Tibial artery (tissue), 4 donors: ENCODE results near the gene CEP97.
"Not testable (repeated sequence)": the region's sequence is repeated elsewhere in the genome, so short reads cannot be mapped to it uniquely, and the experiment has no call there.

Source experiments
- DNase-seq, 2 donors: peaks; one replicate each; pipeline ENCODE4 v3.0.0-alpha.2; 2019
- H3K27ac ChIP-seq, 2 donors: fragments of 200-600 bp; sonication (generic) in 1 of 2; 1 replicate in 1 of 2; 2 replicates in 1 of 2; pipeline ENCODE4 v1.5.1; 2018 to 2019; ENCODE audit warnings: mild to moderate bottlenecking in 1 of 2
- H3K27me3 ChIP-seq, 2 donors: fragments of 200-600 bp; sonication (generic) in 1 of 2; one replicate each; pipeline versions ENCODE4 v1.5.1 to v1.6.0; 2016 to 2019
- H3K36me3 ChIP-seq, 3 donors: fragments of 200-600 bp; sonication (generic) in 2 of 3; one replicate each; pipeline ENCODE4 v1.5.1; 2016 to 2019; ENCODE audit warnings: mild to moderate bottlenecking in 2 of 3
- H3K4me1 ChIP-seq, 4 donors: fragments of 200-600 bp; sonication (generic) in 2 of 4; 1 replicate in 3 of 4; 2 replicates in 1 of 4; pipeline ENCODE4 v1.5.1; 2016 to 2019
- H3K4me3 ChIP-seq, 2 donors: fragments of 200-600 bp; sonication (generic) in 1 of 2; 1 replicate in 1 of 2; 2 replicates in 1 of 2; pipeline ENCODE4 v1.5.1; 2018 to 2019; ENCODE audit warnings: mild to moderate bottlenecking in 2 of 2
- H3K9me3 ChIP-seq, 3 donors: fragments of 200-600 bp; sonication (generic) in 1 of 3; one replicate each; pipeline ENCODE4 v1.5.1; 2016 to 2019
- CTCF ChIP-seq, 2 experiments: fragments of 200-600 bp in 1 of 2; fragments of 450-650 bp in 1 of 2; IDR thresholded peaks; one replicate each; pipeline ENCODE4 v1.5.1; 2017 to 2019; ENCODE audit warnings: antibody characterized with exemption in 2 of 2, mild to moderate bottlenecking in 1 of 2, moderate library complexity in 1 of 2
- intact Hi-C: fragments of 100-400 bp; cut with DNase I; formaldehyde crosslinking; loops from one replicate; pipeline ENCODE4 v1.15.0; 2023; ENCODE audit warnings: low total_unique reads

CEP97 gene

DNA sequence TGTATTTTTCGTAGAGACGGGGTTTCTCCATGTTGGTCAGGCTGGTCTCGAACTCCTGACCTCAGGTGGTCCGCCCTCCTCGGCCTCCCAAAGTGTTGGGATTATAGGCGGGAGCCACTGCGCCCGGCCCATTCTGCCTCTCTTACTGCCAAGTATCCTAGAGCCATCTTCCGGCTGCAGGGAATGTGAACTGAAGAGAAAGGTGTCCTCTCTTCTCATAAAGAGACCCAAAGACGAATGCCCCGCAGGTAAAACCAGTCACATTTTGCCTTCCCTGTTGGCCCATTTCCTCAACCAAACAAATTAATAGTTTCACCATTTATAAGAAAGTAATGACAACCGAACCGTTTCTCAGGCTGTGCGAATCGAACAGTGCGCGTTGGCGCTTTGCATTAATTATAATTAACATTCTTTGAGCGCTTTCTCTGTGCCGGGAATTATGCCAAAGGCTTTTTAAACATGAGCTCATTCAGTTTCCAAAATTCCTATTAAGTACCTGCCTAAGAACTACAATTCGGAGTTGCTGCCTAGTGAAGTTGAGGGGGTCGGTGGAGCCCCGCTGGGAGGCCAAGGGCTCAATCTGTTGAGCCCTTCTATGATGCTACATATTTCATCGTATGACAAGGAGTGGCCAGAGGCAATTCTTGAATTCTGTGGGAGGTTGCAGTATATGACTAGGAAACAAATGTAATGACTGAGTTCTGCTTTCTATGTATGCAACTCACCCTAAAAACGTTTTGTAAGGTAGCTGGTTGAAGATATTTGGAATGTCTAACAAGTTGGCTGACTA lies 37.1 kb upstream of the CEP97 start:
- Histone ChIP-seq H3K4me3 (peak overlapping the region; percentile 59 to 82), H3K27me3 (no peaks in the 10 kb centered on the region)
- no peak for DNase-seq

GRCh38 chr3:101689286-101689685 lies 35.1 kb upstream of the CEP97 start:
- DNase-seq: no peak
- intact Hi-C loops: no loop called here
- Histone ChIP-seq H3K9me3 (no peaks in the 10 kb centered on the region), H3K27me3 (no peaks in the 10 kb centered on the region), H3K4me3 (no peak overlapping the region), H3K36me3 (peaks cover 3 to 9% (median 6%) of the 10 kb centered on the region in 3 donors), H3K4me1 (peaks cover 0 to 22% (median 20%) of the 10 kb centered on the region in 4 donors), H3K27ac (no peak overlapping the region)
- no peak for TF ChIP-seq CTCF (IDR thresholded peaks at IDR 0.05)

More for the DNA sequence above, 37.1 kb upstream of the CEP97 start:
- Histone ChIP-seq H3K27ac (peak overlapping the region; percentile 88 to 91), H3K9me3 (no peaks in the 10 kb centered on the region), H3K36me3 (peaks cover 11 to 24% (median 22%) of the 10 kb centered on the region in 3 donors), H3K4me1 (peaks cover 0 to 36% (median 28%) of the 10 kb centered on the region in 4 donors)
- no peak for TF ChIP-seq CTCF (IDR thresholded peaks at IDR 0.05)
- intact Hi-C loops: no loop called here

DNA sequence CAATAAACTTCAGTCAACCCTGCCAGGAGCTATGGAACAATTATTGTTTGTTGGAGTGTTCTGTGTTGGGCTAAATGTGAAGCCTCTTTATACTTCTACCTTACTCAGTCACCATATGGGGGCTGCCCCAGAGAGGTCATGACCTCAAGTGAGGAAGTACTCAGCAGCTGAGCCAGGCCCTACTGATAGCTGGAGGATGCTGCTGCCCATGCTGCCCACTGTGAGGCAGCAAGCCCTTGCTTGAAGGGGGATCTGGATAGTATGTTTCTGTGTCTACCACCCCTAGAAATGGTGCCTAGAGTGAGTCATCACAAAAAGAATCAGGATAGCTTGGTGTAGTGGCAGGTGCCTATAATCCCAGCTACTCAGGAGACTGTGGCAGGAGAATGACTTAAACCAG lies 33.4 kb upstream of the CEP97 start:
- TF ChIP-seq CTCF (IDR thresholded peaks at IDR 0.05): no peak

DNA sequence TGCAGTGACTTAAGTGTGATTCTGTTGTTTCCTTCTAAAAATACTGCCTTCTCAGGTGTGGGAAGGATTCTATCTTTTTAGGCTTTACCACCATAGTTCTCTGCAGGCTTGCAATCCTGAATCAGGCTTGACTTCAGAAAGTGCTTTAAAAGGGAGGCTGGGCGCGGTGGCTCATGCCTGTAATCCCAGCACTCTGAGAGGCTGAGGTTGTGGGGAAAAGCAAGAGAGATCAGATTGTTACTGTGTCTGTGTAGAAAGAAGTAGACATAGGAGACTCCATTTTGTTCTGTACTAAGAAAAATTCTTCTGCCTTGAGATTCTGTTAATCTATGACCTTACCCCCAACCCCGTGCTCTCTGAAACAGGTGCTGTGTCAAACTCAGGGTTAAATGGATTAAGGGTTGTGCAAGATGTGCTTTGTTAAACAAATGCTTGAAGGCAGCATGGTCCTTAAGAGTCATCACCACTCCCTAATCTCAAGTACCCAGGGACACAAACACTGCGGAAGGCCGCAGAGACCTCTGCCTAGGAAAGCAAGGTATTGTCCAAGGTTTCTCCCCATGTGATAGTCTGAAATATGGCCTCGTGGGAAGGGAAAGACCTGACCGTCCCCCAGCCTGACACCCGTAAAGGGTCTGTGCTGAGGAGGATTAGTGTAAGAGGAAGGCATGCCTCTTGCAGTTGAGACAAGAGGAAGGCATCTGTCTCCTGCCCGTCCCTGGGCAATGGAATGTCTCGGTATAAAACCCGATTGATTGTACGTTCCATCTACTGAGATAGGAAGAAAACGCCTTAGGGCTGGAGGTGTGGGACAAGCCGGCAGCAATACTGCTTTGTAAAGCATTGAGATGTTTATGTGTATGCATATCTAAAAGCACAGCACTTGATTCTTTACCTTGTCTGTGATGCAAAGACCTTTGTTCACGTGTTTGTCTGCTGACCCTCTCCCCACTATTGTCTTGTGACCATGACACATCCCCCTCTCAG lies 32.4 kb upstream of the CEP97 start:
- not testable (repeated sequence) for DNase-seq, H3K4me3 ChIP-seq, H3K27ac ChIP-seq, H3K27me3 ChIP-seq, H3K9me3 ChIP-seq, H3K36me3 ChIP-seq
- peaks cover 0 to 19% (median 8%) of the 10 kb centered on the region in 4 donors for H3K4me1 ChIP-seq
- intact Hi-C loops: loop anchor here (5.0 kb wide), 1 partner anchor 90 kb away; no protein-coding TSS in a partner anchor

More for the DNA sequence above, 33.4 kb upstream of the CEP97 start:
- H3K4me1 ChIP-seq: peaks cover 0 to 19% (median 8%) of the 10 kb centered on the region in 4 donors
- intact Hi-C loops: loop anchor here (5.0 kb wide), 1 partner anchor 91 kb away; no protein-coding TSS in a partner anchor
- H3K9me3 ChIP-seq: no peaks in the 10 kb centered on the region
- no peak overlapping the region for H3K27ac ChIP-seq
- no peak for DNase-seq
- no peak overlapping the region for H3K4me3 ChIP-seq
- H3K27me3 ChIP-seq: no peaks in the 10 kb centered on the region
- H3K36me3 ChIP-seq: no peaks in the 10 kb centered on the region

- not testable (repeated sequence) for H3K4me3 ChIP-seq, H3K9me3 ChIP-seq, H3K36me3 ChIP-seq, H3K27me3 ChIP-seq, H3K27ac ChIP-seq, DNase-seq
- H3K4me1 ChIP-seq: peaks cover 0 to 12% (median 3%) of the 10 kb centered on the region in 4 donors
- TF ChIP-seq CTCF (IDR thresholded peaks at IDR 0.05): peak; percentile 23 to 35
- intact Hi-C loops: loop anchor here (5.0 kb wide), 1 partner anchor 89 kb away; no protein-coding TSS in a partner anchor
These were observed 30.9 kb upstream of the CEP97 start for GRCh38 chr3:101693540-101693939.

GRCh38 chr3:101694836-101695235 lies 29.6 kb upstream of the CEP97 start:
- H3K4me3 ChIP-seq, H3K27me3 ChIP-seq, H3K36me3 ChIP-seq, DNase-seq, H3K9me3 ChIP-seq: not testable (repeated sequence)
- peaks cover 0 to 12% (median 3%) of the 10 kb centered on the region in 4 donors for H3K4me1 ChIP-seq
- peak overlapping the region in 1 of 2 donors; percentile 20 for H3K27ac ChIP-seq
- intact Hi-C loops: loop anchor here (5.0 kb wide), 1 partner anchor 87 kb away; no protein-coding TSS in a partner anchor
